Right lobe of liver (tissue), 4 donors: ENCODE results near the gene RDH13.

Source experiments
- POLR2A ChIP-seq: fragments of 450-650 bp; IDR thresholded peaks from one replicate; pipeline ENCODE4 v1.6.1; 2017; ENCODE audit warnings: antibody characterized with exemption, mild to moderate bottlenecking
- TF ChIP-seq, protein P1 (sequence below), 4 donors: fragments of 200-600 bp in 3 of 4; fragments of 450-650 bp in 1 of 4; IDR thresholded peaks; one replicate each; pipeline versions ENCODE4 v1.5.1 to v1.8.0; 2016 to 2022; ENCODE audit warnings: antibody characterized with exemption in 4 of 4, mild to moderate bottlenecking in 2 of 4
- donor health status: DM: no; HTN: no; CAD: no.
- donor health status: DM: no; HTN: no; CAD: no.
- donor health status: DM: no; HTN: yes; CAD: no.

DNA sequence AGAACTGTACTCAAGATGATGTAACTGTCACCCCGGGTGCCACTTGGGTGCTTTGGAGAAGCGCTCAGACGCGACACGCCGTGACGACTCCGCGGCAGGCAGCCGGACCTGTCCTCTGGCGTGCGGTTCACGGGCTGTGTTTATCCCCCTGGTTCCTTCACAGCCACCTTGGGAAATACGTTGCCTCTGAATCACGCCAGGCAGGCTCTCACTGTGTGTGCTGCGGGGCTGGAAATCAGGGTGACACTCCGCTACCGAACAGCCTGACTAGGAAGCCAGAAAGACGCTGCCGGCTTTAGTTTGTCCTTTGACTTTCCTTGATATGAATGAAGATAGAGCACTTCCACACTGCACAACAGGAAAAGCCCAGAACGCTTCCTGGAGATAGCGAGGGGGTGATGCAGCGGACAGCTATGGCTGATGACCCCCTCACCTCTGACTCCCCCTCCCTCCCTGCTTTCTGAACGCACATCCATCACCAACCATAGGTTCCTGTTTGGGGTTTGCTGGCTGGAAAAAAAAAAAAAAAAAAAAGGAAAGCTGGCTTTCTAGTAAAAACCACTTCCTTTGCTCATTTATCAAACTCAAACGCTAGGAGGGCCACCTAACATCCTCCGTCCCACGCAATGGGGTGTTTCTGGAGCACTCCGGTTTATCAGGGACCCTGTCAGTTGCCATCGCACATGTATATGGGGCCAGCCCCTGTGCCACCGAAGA, 21.2 kb downstream of the RDH13 start:
- TF ChIP-seq, protein P1, sequence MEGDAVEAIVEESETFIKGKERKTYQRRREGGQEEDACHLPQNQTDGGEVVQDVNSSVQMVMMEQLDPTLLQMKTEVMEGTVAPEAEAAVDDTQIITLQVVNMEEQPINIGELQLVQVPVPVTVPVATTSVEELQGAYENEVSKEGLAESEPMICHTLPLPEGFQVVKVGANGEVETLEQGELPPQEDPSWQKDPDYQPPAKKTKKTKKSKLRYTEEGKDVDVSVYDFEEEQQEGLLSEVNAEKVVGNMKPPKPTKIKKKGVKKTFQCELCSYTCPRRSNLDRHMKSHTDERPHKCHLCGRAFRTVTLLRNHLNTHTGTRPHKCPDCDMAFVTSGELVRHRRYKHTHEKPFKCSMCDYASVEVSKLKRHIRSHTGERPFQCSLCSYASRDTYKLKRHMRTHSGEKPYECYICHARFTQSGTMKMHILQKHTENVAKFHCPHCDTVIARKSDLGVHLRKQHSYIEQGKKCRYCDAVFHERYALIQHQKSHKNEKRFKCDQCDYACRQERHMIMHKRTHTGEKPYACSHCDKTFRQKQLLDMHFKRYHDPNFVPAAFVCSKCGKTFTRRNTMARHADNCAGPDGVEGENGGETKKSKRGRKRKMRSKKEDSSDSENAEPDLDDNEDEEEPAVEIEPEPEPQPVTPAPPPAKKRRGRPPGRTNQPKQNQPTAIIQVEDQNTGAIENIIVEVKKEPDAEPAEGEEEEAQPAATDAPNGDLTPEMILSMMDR (IDR thresholded peaks at IDR 0.05), result no peak
- no peak for TF ChIP-seq POLR2A
